ENCODE results near the gene DGCR6L.
"Not testable (repeated sequence)": the region's sequence is repeated elsewhere in the genome, so short reads cannot be mapped to it uniquely, and the experiment has no call there.

The DGCR6L gene

DNA sequence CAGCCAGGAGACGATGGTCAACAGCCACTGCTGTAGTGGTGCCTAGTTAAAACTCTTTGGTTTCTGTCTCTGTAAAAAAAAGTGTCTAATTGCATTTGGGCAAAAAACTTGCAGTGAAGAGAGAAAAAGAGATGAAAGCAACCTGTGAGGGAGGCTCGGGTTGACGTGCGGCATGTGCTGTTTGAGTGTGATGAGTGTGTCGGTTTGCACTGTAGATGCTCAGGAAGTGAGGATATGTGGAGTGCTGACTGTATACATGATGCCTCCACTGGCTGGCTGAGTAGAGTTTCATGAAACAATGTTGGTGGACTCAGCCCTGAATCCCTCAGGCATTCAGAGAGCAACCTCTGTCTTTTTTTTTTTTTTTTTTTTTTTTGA lies 4.3 kb upstream of the DGCR6L start:
- DNase-seq: peak; percentile 35

GRCh38 chr22:20321552-20322211 lies 1.8 kb upstream of the DGCR6L start:
- DNase-seq: not testable (repeated sequence)

GRCh38 chr22:20320659-20321551 lies 1.0 kb upstream of the DGCR6L start:
- DNase-seq: not testable (repeated sequence)

DNA sequence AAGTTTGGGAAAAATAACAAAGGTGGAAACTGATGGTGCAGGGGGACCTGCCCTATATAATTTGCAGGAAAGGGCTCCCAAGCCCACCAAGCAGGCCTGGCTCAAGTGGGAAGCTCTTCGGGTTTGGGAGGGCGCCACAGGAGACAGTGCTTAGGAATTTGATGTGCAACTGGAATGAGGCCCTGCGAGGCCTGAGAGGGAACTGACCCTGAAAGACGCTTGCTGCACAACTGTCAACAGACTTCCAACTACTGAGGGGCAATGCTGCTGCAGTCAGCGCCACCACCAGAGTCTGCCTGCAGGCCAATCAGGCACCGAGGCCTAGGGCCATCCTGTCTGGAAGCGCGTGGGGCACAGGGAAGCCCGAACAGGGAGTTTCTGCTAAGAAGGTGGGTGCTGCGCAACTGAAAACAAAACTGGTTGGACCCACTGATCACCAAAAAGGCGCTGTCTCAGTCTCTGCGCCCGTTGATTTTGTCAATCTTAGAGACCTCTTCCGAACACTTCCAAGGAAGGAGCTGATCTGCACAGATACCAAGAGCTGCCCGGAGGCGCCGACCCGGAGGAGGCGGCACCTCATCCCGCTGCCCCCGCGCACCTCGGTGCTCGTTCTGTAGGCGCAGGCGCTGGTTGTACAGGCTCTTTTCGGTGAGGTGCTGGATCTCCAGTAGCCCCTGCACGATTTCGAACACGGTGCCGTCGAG lies 667 bp downstream of the DGCR6L start:
- DNase-seq: peak; percentile 21

DNA sequence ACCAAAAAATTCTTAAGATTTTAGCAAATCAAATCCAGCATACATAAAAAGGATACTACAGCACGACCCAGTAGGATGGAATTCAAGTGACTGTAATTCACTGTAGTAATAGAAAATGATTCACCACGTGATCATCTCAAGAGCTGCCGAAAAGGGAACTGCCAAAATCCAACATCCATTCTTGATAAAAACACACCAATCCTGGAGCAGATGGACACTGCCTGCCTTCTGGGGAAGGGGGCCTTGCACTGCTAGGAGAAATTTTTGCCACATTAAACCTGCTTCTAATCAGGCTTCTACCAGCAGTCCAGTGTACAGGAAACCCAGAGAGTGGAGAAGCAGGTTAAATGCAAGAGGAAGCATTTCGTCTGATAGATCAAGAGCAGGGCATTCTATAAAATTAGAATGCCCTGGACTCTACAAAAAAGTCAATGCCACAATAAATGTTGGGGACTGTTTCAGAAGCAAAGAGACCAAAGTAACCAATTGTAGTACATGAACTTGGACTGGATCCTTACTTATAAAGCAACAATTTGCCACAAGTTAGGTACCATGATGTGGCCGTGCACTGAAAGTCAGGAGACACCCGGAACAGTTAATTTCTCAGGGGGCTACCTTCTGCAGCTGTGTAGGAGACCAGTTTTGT lies 1.7 kb downstream of the DGCR6L start:
- not testable (repeated sequence) for DNase-seq

DNA sequence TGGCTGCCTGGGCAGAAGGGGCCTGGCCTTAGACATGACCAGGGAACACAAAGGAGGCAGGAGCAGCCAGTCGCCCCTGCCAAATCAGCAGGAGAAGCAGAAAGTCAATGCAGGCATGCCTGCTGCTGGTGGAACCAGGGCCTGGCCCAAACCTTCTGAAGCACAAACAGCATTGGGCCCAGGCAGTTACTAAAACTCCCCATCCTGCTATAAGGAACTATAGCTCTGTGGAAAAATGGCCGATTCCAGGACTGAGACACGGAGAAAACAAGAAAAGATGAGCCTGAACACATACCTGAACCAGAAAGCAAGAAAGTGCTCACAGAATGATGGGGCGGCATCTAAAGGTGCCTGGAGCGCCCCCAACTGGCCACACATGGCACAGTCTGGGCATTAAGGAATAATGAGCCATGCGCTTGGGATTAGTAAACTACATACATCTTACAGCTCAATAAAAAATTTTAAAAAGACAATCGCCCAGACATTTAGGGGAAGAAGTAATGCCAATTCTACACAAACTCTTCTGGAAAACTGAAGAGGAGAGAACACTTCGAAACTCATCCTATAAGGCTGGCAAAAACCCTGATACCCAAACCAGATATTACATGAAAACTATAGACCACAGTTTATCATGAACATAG lies 2.3 kb downstream of the DGCR6L start:
- DNase-seq: peak; percentile 33

DNA sequence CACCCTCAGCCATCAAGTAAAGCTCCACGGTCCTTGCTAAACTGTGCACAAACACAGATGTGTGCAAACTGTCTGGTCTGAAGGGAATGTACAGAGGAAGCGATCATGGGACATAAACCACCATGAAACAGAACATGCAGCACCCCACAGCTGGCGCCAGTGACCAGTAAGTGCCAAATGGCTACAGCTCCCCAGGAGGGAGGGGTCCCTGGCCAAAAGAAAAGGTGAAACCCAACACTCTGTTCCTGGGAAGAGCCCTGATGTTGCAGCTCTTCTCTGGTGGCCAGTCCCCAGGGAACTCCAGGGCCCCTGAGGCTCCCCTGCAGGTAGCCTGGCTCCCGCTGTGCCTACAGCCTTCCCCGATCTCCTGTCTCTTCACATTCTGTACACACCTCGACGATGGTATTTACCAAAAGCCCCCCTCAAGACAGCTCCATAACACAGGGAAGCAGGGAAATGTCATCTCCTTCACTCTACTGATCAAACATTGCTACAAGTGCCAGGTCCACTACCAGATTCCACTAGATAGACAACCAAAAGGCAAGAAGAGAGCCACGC lies 2.9 kb downstream of the DGCR6L start:
- DNase-seq: no peak

- DNase-seq: no peak
Observed at GRCh38 chr22:20316217-20316843, 3.5 kb downstream of the DGCR6L start.

DNA sequence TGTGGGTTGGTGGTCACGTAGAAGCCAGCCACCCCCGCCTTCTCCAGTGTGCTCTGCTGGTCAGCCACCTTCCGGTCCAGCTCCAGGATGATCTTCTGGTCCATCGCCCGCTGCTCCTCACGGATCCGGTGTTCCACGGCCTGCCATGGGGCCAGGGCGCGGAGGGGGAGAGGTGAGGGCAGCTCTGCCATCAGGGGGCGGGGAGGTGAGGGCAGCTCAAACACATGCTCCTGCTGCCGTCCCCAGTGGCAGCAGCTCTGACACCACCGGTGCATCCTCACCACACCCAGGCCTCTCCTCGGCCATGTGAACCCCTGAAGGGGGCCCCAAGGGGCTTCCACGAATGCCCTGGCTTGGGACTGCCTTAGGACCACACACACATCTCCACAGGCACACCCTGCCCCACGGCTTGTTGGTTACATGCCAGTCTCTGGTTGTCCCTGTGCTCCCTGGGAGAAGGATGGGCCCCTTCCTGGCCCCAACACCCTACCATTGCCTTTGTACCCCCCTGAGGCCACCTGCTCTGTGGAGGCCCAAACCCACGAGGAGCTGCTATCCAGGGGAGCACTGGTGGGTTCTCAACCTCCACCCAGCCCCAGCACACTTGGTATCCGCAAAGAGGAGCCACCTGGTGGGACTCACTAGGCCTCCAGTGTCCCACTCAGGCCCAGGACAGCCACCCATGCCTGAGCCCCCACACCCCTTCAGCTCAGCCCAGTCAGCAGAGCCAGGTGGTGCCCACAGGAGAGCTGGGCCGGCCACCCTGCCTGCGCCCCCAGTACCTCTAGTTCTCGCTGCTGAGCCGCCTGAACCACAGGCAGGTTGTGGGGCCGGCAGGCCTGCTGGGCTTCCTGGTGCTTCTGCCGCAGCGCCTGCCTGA lies 4.3 kb downstream of the DGCR6L start:
- DNase-seq: no peak

DNA sequence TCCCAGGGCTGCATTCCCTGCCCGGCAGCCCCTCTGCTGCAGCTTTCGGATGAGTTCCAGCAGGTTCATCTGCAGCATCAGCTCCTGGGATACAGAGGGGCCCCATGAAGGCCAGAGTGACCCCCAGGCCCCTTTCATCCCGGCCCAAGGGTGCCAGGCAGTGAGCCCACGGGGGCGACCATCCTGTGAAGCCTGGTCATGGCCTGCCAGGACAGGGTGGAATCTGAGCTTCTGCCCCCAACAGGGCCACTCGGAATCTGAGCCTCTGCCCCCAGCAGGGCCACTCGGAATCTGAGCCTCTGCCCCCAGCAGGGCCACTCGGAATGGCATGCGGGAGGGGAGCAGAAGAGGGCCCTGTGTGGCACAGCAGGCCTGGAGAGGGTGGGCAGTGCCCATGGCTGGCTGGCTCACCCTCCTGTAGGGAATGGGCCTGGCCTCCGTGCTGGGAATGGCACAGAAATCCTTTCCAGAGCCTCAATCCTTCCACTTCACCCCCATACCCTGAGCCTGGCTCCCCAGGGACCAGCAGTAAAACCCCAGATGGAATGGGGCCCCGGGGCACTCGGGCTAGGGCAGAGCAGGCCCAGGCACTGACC lies 5.0 kb downstream of the DGCR6L start:
- not testable (repeated sequence) for DNase-seq

DNA sequence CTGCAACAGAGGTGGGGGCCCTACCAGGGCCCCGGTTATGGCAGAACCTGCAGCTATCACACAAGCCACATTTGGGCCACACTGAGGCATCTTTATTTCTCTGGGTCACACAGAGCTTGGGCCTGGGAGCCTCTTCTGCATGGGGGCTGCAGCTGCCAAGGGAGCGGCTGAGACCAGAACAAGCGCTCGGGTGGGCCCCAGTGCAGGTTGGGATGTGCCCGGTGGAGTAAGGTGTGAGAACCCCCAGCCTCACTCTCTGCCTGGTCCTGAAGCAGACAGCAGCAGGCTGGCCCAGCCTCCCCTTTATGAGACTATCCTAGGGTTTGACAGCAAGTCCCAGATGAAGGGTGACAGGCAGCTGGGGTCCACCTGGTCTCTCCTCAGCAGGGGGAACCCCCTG lies 5.7 kb downstream of the DGCR6L start:
- DNase-seq: not testable (repeated sequence)

DNA sequence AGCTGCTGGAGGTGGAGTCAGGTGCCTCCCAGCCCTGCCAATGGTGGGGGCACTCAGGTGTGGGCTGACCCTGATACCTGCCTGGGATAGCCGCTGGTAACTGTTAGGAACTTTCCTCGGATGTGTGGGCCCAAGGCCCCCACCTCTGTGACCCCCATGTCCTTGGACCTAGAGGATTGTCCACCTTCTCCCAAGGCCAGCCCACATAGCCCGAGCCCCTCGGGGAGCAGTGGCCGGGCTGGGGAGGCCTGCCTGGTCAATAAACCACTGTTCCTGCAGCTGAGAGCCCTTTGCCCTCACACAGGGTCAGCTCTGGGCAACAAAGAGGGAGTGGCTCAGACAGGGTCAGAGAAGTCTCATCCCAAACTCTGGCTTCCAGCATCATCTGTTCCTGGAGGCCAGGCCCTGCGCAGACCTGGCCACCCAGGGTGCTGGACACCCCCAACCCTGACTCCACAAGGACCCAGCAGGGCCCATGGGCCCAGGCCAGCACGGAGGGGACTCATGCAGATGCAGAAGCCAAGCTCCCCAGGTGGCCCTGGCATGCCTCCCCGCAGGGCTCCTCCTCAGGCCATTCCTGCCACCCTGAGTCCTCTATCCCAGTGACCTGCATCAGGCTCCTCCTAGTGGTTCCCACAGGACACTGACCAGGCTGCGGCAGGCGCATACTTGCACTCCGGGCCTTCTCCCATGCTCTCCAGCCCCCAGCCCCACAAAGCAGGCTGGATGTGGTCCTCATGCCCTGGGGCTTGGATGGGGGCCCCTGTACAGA lies 6.4 kb downstream of the DGCR6L start:
- DNase-seq: not testable (repeated sequence)

- DNase-seq: no peak
Observed at GRCh38 chr22:20312396-20313191, 7.3 kb downstream of the DGCR6L start.

DNA sequence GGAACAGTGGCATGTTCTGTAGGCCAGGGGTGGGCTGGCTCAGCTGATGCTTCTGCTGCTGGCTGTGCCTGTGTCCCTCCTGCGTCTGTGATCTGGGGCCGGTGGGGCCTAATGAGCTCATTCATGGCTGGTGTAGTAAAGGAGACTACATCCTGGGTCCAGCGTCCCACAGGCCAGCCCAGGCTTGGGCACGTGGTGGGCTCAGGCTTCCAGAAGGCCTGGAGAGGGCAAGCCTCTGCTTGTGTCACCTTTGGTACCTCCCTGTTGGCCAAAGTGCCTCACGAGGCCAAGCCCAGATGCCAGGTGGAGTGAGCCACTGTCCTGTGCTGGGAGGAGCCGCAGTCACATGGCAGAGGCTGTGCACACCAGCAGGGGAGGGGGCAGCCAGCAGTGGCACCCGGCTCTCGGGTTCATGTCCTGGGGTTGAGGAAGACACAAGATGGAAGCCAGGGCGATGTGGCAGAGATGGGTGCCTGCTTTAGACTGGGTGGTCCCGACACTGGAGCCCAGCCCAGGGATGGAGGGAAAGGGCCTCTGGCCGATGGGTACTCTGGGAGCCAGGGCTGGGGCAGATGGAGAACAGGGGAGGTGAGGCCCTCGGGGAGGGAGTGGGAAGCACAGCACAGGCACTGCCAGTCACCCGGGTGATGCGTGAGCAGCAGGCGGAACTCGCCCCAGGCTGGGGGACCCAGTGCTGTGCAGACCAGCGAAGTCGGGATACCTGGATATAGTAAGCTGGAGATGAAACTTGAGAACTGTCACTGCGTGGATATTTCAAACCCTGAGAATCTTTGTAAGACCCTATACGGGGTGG lies 8.4 kb downstream of the DGCR6L start:
- DNase-seq: not testable (repeated sequence)

DNA sequence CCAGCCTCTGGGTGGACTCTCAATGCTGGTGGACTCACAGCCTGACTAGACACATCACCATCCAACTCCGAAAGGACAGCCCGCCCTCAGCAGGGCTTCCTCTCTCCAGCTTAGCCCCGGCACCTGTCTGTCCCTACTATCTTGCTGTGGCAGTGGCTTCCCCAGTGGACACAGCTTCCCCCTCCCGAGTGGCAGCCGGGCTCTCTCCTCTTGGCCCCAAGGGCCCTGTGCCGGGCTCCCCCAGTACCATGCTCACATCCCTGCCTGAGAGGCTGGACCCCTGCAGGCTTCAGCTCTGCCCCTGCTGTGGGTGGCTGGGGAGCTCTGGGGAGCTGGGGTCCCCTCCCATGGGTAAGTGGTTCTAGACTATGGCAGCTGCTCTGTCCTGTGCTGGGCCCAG lies 9.1 kb downstream of the DGCR6L start:
- DNase-seq: not testable (repeated sequence)

- not testable (repeated sequence) for DNase-seq
Observed at GRCh38 chr22:20310180-20310579, 9.7 kb downstream of the DGCR6L start.

- DNase-seq: not testable (repeated sequence)
Observed at GRCh38 chr22:20308806-20309650, 10.8 kb downstream of the DGCR6L start.
